Right cardiac atrium (tissue), 5 donors: ENCODE data around the gene HEATR1. TPM values are rescaled to one million over a fixed set of nuclear protein-coding genes. Genes with fewer than 3 reads are reported as not detected.

ENCODE experiments used
- ATAC-seq, 2 donors: fragments of 200-7000 bp; cut with Tn5 transposase; one replicate each; pipeline versions ENCODE4 v1.8.0 to v1.9.1; 2020; ENCODE audit warnings: moderate library complexity in 2 of 2, mild to moderate bottlenecking in 1 of 2
- DNase-seq, 3 donors: peaks; one replicate each; pipeline ENCODE4 v3.0.0-alpha.2; 2020
- H3K27ac ChIP-seq: one replicate; pipeline ENCODE4 v1.5.1; 2013; ENCODE audit warnings: mild to moderate bottlenecking, low read length, control low read depth, moderate library complexity
- H3K27me3 ChIP-seq: one replicate; pipeline ENCODE4 v1.6.1; 2013; ENCODE audit not compliant: control insufficient read depth, insufficient read depth
- H3K4me1 ChIP-seq: one replicate; pipeline ENCODE4 v1.6.1; 2013; ENCODE audit warnings: low read length; ENCODE audit not compliant: control insufficient read depth, insufficient read depth
- H3K4me3 ChIP-seq: one replicate; pipeline ENCODE4 v1.5.1; 2013; ENCODE audit warnings: low read length, control low read depth
- H3K9me3 ChIP-seq: one replicate; pipeline ENCODE4 v1.6.1; 2013; ENCODE audit warnings: low read length; ENCODE audit not compliant: control insufficient read depth
- WGBS: extraction: QIAGEN DNeasy Blood & Tissue Kit; methylation state at CpG from one replicate; pipeline ENCODE4 v1.1.7; 2013; 5-methylcytosine and 5-hydroxymethylcytosine counted together
- intact Hi-C, 4 donors: fragments of 100-400 bp; cut with DNase I; formaldehyde crosslinking; loops; one replicate each; pipeline versions ENCODE4 v1.11.0 to v1.14.0; 2022 to 2023
- polyA plus RNA-seq: library from polyadenylated mRNA; stranded (reverse); fragments of 200-250 nt; gene quantifications from one replicate; pipeline ENCODE4 v1.2.3, GENCODE V29; 2013
- total RNA-seq, 4 donors: library from RNA; stranded (reverse); fragmentation: NEBNext Ultra II Directional; extraction: Animal tissue kit (Norgen Biotek cat#: 25700); gene quantifications; one replicate each; pipeline ENCODE4 v1.2.1, GENCODE V29; 2021
- donor health status: healthy with polysubstance abuse.
- donor health status: DM: no; HTN: yes; CAD: no.
- donor health status: DM: no; HTN: no; CAD: no.
- donor health status: DM: no; HTN: yes; CAD: no; lungs with severe emphysema.
- donor health status: DM: yes; HTN: yes; CAD: no.

HEATR1 gene
- total and polyA plus RNA-seq, 5 donors: 3.2 to 12.8 (median 11.9) TPM

DNA sequence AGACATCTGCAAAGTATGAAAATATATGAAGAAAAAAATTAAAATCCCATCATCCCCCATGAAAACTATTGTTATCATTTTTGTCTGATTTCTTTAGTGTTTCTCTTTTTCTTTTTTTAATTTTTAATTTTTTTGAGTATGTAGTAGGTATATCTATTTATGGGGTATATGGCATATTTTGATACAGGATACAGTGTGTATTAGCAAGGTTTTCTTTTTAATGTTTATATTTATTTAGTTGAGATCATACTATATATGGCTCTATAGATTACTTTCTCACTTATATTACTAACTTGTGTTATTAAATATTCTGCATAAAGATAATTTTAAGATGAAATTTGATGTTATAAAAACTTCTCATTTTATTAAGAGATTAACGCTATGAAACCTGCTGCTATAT, 69.1 kb downstream of the HEATR1 start:
- no peak overlapping the region for H3K4me3 ChIP-seq
- H3K4me1 ChIP-seq: peaks cover 5% of the 10 kb centered on the region
- H3K27ac ChIP-seq: no peak overlapping the region
- WGBS: 95% methylated on average over 1 of the region's 1 CpG
- no peaks in the 10 kb centered on the region for H3K9me3 ChIP-seq
- H3K27me3 ChIP-seq: no peaks in the 10 kb centered on the region
- intact Hi-C loops: no loop called here
- ATAC-seq (no peak), DNase-seq (no peak)

DNA sequence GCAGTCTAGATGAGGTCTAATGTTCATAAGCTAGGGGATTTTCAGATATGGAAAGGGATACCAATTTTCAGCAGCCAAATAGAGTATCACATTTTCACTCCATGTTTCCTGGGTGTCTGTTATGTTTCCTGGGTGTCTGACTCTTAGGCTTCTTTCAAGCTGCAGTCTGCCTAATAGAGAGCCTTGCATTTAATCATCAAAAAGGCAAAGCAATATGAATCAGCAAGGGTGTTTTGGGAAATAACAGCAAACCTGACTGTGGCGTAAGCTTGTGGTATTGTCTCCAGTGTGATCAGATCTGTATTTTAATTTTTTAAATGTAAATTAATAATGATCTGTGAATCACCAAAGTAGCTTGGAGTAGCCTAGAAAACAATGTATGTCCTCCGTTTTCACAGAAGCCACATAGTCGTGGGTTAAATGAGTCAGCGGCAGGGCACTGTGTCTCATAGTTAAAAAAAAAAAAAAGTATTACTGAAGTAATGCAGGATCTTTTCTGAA, 70.1 kb downstream of the HEATR1 start:
- ATAC-seq (no peak), DNase-seq (no peak)
- intact Hi-C loops: no loop called here
- H3K4me3 ChIP-seq: no peak overlapping the region
- H3K9me3 ChIP-seq: no peaks in the 10 kb centered on the region
- H3K27me3 ChIP-seq: no peaks in the 10 kb centered on the region
- peaks cover 5% of the 10 kb centered on the region for H3K4me1 ChIP-seq
- no peak overlapping the region for H3K27ac ChIP-seq
- 77% methylated on average over 4 of the region's 4 CpGs for WGBS

DNA sequence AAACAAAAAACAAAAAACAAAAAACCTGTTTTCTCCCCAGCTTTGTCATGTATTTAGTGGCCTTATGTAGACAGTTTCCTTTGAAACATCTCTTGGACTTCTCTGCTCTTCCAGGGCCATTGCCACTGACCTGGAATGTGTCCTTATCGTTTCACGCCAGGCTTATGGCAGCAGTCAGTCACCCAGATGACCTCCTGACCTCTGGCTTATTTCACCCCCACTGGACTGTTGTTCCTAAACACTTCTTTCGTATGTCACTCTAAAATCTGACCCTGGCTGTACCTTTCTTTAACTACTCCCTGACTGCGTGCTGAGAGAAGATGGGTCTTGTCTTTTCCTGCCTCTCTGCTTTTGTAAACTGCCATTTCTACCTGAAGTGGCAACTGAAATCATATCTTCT, 71.5 kb downstream of the HEATR1 start:
- no peak for ATAC-seq

DNA sequence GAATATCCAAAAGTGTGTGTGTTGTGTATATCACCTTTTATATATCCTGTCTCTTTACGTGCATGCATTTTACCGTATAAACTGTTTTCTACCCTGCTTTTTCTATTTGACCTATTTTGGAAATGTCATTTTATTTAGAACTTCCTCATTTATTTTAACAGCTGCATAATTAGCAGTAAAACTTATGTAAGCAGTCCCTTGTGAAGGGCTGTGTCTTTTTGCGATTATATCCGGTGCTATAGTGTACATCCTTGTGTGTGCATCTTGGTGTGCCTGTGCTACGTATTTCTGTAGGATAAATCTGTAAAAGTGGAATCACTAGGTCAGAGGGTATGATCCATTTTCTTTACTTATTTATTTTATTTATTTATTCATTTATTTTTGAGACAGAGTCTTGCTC, 73.4 kb downstream of the HEATR1 start:
- DNase-seq (no peak), ATAC-seq (no peak)
- Histone ChIP-seq H3K27ac (no peak overlapping the region), H3K27me3 (no peaks in the 10 kb centered on the region), H3K9me3 (no peaks in the 10 kb centered on the region), H3K4me1 (peaks cover 5% of the 10 kb centered on the region), H3K4me3 (no peak overlapping the region)
- intact Hi-C loops: no loop called here
- 77% methylated on average over 5 of the region's 5 CpGs for WGBS

More for the DNA sequence above, 71.5 kb downstream of the HEATR1 start:
- Histone ChIP-seq H3K4me3 (no peak overlapping the region), H3K27ac (no peak overlapping the region), H3K27me3 (no peaks in the 10 kb centered on the region), H3K9me3 (no peaks in the 10 kb centered on the region), H3K4me1 (peaks cover 5% of the 10 kb centered on the region)
- 64% methylated on average over 4 of the region's 4 CpGs for WGBS
- no peak for DNase-seq
- intact Hi-C loops: no loop called here

DNA sequence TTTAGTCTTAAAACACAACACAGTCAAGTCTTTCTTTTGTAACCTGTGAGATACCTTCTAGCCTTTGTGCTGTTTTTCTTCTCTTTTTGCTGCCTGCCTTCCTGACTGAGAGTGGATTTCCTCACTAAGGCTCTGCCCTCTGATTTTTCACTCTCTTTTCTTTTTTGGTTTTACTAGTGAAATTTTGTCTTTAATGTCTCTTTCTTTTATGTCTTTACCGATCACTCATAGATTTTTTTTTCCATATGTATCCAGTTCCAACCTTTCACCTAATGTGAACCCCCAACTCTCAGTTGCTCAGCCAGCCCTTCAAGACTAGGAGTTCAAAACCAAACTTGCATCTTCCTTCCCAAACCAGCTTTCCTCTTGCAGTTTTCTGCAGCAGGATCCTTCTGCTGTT, 74.0 kb downstream of the HEATR1 start:
- no peak overlapping the region for H3K4me3 ChIP-seq
- WGBS: 92% methylated on average over 1 of the region's 1 CpG
- no peak for ATAC-seq
- H3K4me1 ChIP-seq: peaks cover 5% of the 10 kb centered on the region
- no peak for DNase-seq
- no peaks in the 10 kb centered on the region for H3K27me3 ChIP-seq
- intact Hi-C loops: no loop called here
- no peak overlapping the region for H3K27ac ChIP-seq
- no peaks in the 10 kb centered on the region for H3K9me3 ChIP-seq

DNA sequence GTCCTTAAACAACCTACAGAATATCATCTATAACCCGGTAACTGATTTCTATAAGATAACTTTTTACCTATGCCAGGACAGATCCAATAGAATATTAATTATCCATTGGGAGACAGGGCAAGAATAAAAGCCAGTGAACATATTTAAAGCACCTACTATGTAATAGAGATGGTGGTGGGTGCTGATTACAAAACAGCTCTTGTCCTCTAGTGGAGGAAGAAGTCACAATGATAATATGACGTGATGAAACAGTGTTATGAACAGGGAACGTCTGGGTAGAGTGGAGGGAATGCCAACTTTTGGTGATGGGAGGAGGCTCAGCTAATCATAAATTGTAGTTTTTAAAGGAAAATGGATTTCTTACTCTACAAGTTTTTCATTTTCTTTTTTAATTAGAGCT, 78.2 kb downstream of the HEATR1 start:
- no peaks in the 10 kb centered on the region for H3K27me3 ChIP-seq
- no peaks in the 10 kb centered on the region for H3K4me1 ChIP-seq
- DNase-seq (no peak), ATAC-seq (no peak)
- H3K4me3 ChIP-seq: no peak overlapping the region
- H3K9me3 ChIP-seq: no peaks in the 10 kb centered on the region
- no peak overlapping the region for H3K27ac ChIP-seq
- intact Hi-C loops: no loop called here
- WGBS: 67% methylated on average over 3 of the region's 3 CpGs

DNA sequence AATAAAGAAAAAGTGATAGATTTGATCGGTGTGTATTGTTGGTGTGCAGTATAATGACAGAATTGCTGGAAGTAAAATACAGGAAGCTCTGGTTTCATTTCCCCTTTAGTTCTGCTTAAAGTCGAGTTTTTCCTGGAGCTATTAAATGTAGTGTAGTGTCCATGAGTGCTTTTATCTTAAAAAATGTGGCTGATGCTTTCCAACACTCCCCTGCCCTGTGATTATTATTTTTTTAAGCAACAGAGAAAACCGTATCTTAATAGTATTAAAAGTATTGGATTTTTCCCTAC, 79.5 kb downstream of the HEATR1 start:
- WGBS: 7% methylated on average over 3 of the region's 3 CpGs
- no peak for ATAC-seq
- H3K4me1 ChIP-seq: no peaks in the 10 kb centered on the region
- intact Hi-C loops: no loop called here
- no peaks in the 10 kb centered on the region for H3K27me3 ChIP-seq
- no peak for DNase-seq
- H3K9me3 ChIP-seq: no peaks in the 10 kb centered on the region
- H3K27ac ChIP-seq: no peak overlapping the region
- H3K4me3 ChIP-seq: peak overlapping the region; percentile 71

DNA sequence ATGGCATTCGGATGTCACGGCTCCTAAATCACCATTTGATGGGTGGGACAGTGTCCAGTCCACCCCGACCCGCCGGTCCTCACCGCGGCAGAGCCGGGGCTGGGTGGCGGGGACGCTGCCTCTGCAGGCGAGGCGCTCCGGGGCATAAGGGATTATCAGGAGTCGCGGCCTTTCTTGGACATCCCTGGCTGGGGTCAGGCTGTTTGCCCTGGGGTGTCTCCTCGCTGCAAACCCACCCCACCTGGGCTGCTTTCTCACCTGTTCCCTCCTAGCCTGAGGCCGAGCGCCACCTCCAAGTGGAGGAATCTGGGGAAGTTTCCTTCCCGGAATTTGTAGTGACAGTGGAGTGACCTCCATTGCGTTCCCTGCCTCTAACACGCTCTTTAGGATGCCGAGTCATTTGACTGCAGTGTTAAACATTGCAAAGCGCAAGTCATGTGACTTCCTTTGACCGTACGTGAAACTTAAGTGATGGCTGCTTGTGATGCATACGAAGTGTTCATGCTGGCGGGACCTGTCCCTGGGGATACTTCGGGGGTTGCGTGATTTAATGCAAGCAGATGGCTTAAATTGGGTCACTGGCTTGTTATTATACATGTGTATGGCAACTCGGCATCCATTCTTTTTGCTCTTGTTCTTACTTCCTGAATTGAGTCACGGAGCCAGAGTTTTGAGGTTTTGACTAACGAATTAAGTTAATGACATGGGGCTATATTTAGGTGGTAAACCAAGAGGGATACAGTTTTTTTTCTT, 80.0 kb downstream of the HEATR1 start:
- Histone ChIP-seq H3K4me1 (no peaks in the 10 kb centered on the region), H3K27me3 (no peaks in the 10 kb centered on the region), H3K4me3 (peak overlapping the region; percentile 71), H3K9me3 (no peaks in the 10 kb centered on the region), H3K27ac (peak overlapping the region; percentile 76)
- intact Hi-C loops: no loop called here
- WGBS: under 1% methylated on average over 32 of the region's 32 CpGs
- ATAC-seq (peak; percentile 77 to 81), DNase-seq (peak in 2 of 3 donors; percentile 24 to 61)

DNA sequence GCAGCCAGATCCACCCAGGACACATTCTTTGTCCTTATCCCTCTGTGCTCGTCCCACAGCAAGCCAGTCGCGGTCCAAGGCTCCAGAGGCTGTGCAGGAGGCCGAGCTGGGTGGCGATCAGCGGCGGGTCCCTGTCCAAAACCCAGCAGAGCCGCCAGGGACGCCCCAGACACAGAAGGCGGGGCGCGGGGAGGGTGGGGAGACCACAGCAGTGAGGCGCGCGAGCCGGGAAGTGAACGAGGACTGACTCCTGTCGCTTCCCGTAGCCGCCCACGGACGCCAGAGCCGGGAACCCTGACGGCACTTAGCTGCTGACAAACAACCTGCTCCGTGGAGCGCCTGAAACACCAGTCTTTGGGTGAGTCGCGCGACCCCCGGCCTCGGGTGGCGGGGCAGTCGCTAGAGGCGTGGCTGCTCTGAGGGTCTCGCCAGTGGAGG, 80.6 kb downstream of the HEATR1 start, which contains the start of gene LGALS8:
Gene LGALS8 (plus strand): TSS at position 279 of the 438 bp plus-strand sequence. CDS start 2,089 bp downstream, outside the sequence.
- Histone ChIP-seq H3K4me1 (no peaks in the 10 kb centered on the region), H3K4me3 (peak within 1 kb of the TSS; percentile 71), H3K27me3 (no peaks in the 10 kb centered on the region), H3K27ac (peak within 1 kb of the TSS; percentile 76), H3K9me3 (no peaks in the 10 kb centered on the region)
- ATAC-seq (peak; percentile 96 to 97), DNase-seq (peak; percentile 94 to 97 (median 97))
- intact Hi-C loops: no loop called here
- under 1% methylated on average over 35 of the region's 35 CpGs for WGBS

DNA sequence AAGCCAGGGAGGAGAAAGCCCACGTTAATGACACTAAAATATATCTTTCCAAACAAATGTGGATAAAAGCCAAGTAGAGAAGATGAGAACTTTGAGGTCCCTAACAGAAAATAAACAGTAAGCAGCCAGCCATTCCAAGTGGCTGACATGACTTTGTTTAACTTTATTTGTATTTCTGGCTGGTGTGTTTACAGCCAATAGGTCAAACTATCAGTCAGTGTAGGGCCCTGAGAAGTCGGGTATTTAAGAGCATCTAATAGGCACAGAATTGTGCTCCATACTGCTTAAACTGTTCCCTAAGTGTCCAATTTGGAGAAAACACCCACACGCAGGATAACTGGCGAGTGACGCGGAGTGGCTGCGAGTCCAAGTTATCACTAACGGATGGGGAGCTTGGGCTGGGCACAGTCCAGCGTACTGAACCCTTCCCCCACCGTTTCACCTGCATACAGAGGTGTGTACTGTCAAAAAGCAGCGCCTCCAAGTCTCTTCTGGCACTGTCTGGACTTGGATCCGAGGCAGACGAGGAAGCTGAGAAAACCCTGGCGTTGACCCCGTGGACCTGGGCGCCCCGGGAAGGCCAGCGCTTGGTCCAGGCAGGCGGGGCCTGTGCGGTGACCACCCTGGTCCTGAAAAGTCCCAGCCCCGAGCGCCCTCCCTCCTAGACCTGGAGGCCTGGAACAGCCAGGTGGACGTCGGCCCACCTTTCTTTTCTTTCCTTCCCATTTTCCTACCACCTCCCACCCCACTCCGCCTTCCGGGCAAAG, 81.2 kb downstream of the HEATR1 start:
- intact Hi-C loops: no loop called here
- no peaks in the 10 kb centered on the region for H3K4me1 ChIP-seq
- ATAC-seq: peak; percentile 49 to 58
- 10% methylated on average over 26 of the region's 26 CpGs for WGBS
- no peaks in the 10 kb centered on the region for H3K9me3 ChIP-seq
- H3K27ac ChIP-seq: peak overlapping the region; percentile 68
- DNase-seq: peak in 2 of 3 donors; percentile 35 to 71
- peak overlapping the region; percentile 71 for H3K4me3 ChIP-seq
- no peaks in the 10 kb centered on the region for H3K27me3 ChIP-seq

DNA sequence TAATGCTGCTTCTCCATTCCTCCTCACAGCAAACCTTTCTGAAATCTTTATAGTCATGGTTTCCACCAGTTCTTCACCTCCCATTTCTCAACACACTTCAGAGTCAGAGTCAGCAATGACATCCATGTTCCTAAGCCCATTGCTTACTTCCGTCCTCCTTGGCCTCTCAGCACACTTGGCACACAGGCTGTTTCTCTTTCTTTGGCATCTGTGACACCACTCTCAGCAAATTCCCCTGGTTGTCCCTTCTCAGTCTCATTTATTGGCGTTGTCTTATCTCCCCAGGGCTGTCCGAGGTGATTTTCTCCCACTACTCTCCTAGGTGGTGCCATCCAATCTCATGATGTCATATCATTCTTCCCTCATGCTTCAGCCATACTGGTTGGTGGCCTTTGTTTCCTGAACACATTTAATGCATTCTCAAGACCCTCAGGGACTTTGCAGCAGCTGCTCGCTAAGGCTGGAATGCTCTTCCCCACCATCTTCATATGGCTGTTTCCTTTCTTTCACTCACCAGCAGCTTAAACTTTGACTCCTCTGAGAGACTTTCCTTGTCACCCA, 83.8 kb downstream of the HEATR1 start:
- Histone ChIP-seq H3K27ac (no peak overlapping the region), H3K9me3 (no peaks in the 10 kb centered on the region), H3K27me3 (no peaks in the 10 kb centered on the region), H3K4me1 (no peaks in the 10 kb centered on the region), H3K4me3 (no peak overlapping the region)
- intact Hi-C loops: no loop called here
- no peak for ATAC-seq
- 37% methylated on average over 4 of the region's 4 CpGs for WGBS
- no peak for DNase-seq
